ENCODE measurements around the gene AMZ1.

DNA sequence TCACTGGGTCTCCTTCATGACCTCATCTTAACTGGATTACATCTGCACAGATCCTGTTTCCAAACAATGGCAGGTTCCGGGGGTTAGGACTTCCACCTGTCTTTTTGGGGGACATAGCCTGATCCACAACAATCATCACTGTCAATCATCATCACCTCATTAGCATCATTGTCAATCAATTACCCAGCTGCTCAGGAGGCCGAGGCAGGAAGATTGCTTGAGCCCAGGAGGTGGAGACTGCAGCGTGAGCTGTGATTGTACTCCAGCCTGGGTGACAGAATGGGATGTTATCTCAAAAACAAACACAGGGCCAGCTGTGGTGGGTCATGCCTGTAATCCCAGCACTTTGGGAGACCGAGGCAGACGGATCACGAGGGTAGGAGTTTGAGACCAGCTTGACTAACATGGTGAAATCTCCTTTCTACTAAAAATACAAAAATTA is 18.7 kb downstream of the AMZ1 start:
- TF ChIP-seq, protein P1, sequence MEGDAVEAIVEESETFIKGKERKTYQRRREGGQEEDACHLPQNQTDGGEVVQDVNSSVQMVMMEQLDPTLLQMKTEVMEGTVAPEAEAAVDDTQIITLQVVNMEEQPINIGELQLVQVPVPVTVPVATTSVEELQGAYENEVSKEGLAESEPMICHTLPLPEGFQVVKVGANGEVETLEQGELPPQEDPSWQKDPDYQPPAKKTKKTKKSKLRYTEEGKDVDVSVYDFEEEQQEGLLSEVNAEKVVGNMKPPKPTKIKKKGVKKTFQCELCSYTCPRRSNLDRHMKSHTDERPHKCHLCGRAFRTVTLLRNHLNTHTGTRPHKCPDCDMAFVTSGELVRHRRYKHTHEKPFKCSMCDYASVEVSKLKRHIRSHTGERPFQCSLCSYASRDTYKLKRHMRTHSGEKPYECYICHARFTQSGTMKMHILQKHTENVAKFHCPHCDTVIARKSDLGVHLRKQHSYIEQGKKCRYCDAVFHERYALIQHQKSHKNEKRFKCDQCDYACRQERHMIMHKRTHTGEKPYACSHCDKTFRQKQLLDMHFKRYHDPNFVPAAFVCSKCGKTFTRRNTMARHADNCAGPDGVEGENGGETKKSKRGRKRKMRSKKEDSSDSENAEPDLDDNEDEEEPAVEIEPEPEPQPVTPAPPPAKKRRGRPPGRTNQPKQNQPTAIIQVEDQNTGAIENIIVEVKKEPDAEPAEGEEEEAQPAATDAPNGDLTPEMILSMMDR (IDR thresholded peaks at IDR 0.05): no peak
- TF ChIP-seq POLR2A (IDR thresholded peaks at IDR 0.05): no peak
